GM21723 (cell line): ENCODE data around the gene EPS15.
A peak's percentile ranks its signal among the peaks of the same experiment; 100 is the strongest.
"Not testable (repeated sequence)": the region's sequence is repeated elsewhere in the genome, so short reads cannot be mapped to it uniquely, and the experiment has no call there.

Experiments
- ATAC-seq: cut with Tn5 transposase; IDR thresholded peaks from one replicate; pipeline ENCODE4 v1.9.1; 2021; ENCODE audit warnings: mild to moderate bottlenecking, moderate library complexity; ENCODE audit not compliant: unreplicated experiment

Gene EPS15

DNA sequence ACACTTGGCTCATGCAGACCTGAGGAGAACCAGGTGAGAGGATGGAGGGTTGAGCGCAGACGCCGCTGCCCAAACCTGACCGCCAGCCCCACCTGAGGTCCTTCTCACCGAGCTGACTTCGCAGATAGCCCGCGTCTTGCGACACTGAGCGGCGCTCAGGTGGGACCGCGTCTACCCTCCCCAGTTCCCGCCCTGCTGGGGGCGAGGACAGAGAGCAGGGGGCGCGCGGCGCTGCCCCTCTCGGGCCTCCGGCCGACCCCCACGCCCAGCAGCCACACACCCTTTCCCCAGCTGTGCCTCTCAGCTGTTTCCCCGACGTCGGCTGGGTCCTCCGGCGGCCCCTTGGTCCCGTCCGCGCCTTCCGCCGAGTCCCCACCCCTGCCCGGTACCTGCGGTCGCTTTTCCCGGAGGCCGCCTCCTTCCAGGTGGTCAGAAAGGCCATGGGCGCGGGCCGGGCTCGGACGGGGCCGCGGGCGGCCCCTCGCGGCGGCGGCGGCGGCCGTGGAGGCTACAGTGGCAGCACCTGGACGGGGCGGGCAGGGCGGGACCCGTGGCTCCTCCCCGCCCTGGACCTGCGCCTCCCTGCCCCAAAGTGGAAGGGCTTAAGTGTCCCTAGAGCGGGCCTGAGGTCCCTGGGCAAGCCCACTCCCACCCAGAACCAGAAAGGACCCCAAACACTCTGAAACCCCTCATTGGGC, 174.3 kb downstream of the EPS15 start:
- no peak for ATAC-seq

DNA sequence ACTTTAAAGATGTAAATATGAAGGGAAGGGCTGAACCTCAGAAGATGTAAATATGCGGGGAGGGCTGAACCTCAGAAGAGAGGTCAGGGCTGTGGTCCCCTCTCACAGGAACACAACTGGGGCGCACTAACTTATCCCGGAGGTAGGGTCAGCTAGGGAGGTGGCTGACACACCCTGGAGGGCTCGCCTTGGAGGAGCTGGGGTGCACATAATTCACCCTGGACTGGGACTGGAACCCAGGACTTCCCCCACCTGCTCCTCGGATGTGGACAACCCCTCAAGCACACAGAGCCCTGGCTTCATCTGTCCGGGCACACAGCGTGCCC, 174.8 kb downstream of the EPS15 start:
- ATAC-seq, result no peak

DNA sequence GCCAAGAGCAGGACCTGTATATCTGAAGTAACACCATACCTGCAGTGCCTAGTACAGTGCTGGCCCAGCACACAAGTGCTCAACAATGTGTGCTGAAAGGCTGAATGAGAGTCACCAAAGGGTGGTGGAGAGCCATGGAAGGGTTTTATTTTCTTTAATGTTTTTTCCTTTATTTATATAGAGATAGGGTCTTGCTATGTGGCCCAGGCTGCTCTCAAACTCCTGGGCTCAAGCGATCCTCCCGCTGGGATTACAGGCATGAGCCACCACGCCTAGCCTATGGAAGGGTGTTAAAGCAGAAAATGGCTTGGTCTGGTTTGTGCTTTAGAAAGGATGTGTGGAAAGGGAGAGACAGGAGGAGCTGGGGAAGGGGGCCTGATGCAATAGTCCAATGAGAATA, 175.4 kb downstream of the EPS15 start:
- ATAC-seq, result no peak

DNA sequence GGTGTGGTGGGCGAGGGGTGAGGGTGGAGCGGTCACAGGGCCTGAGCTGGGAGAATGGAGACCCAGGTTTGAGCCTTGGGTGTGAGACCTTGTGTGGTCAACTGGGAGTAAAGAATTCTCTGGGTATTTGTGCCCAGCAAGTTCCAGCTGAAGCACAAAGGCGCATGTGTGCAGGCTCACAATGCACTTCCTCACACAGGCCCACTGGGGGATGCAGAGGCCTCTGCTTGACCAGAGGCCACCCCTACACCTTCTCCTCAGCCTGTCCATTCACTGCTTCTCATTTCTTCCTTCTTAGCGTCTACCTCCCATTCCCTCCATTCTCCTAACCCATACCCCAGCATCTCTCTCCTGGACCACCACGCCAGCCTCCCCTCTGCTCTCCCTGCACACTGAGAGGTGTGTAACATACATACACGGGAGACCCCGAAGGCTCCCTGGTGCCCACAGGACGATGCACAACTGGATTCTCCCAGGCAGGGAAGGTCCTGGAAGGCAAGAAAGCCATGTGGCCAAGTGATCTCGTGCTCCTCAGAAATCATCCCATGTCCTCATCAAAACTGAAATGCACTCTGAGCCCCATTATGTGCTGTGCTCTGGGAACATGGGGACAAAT, 176.4 kb downstream of the EPS15 start:
- no peak for ATAC-seq

DNA sequence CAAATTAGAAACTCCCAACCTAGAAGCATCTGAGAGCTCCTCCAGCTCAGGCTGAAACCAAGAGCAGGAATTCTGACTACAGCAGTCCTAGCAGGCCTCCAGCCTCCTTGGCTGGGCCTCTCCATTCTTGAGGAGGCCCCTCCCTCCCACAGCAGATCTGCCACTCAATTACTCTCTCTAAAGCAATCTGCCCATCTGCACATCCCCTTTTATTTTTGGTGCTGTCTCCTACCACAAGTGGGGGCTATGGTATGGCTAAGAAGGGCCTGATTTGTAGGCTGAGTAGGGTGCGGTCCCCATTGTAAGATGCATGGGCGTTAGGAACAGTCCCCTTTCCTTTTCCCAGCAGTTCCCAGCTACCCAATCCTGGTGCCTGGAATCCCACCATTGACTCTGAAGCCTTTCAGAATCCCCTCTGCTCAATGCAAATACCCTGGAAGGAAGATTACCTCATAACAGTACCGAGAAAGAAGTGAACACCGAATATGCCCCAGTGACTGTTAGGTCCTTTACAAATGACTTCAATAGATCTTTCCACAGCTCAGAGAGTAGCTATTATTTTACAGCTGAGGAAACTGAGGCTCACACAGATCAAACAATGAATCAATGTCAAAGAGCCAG, 177.1 kb downstream of the EPS15 start:
- ATAC-seq, result peak; percentile 74

DNA sequence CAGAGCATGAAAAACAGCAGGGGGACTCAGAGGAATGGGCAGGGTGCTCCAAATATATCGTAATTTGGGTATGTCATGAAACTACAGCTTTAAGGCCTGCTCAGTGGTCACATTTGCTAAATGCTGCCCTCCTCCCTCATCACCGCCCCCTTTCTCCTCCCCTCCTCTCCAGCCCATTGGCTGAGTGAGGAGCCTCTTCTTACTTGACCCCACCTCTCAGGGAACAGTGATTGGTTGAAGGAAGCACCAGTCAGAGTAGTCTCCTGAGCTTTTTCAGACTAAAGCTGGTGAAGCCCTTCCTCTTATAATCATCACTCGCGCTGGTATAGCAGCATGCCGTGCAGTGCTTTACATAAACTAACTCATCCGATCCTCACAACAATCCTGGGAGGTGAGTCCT, 178.7 kb downstream of the EPS15 start:
- ATAC-seq, result no peak

DNA sequence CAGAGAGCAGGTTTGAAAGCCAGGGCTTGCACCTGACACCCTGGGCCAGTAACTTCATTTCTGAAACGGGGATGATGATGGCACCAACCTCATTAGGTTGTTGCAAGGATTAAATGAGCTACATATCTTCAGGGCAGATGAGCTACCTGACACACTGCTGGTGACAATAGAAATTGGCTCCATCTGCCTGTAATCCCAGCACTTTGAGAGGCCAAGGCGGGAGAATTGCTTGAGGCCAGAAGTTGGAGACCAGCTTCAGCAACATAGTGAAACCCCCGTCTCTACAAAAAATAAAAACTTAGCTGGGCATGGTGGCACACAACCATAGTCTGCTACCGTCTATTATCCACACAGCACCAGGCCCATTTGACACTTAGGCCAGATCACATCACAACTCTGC, 182.4 kb downstream of the EPS15 start:
- no peak for ATAC-seq

DNA sequence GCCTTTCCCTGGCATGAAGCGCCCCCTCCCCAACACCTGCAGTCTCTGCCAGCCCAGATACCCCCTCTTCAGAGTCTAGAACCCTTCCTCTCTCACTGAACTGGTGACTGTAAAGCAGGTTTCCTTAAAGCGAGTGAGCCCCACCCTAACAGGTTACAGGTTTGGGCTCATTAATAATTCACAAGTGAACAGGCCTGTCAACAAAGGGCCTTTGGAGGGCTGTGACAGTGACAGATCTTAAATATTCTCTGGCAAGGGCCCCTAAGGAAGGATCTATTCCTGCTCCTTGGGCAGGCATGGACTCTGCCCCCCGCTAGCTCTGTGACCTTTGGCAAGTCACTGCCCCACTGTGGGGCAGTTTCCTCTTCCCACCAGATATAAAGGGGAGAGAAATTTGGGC, 183.1 kb downstream of the EPS15 start:
- no peak for ATAC-seq

DNA sequence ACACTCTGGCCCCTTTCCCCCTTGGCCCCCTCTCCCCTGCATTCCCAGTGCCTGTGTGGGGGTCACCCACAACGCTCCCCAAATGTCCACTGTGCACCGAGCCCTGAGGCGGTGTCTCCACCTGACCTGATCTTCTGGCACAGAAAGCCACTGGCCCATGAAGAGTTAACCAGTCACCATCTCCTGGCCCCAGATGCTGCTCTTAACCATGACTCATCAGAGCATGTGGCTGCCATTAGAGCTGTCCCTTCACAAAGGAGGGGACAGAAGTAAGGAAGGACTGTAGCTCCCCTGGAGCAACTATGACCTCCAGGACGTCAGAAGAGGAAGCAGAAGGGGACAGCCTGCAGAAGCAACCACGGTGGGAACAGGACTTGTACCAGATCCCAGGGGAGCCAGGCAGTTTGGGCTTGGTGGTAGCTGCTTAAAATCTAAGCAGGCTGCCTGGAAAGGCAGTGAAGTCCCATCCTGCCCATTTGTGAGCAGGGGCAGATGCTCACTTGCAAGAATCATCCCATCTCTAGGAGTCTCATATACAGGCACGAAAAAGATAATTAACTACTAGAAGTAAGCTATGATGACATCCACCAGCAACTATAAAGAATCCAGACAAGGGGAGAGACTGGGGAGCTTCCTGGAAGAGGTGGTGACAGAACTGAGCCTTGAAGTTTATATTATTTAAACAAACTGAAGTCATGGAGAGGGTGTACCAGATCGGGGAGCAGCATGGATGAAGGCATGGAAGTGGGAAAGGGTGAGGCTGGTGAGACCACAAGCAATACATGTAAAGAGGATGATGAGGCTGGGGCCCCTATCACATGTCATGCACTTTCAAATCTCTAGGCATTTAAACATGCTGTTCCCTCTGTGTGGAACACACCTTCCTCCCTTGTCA, 187.6 kb downstream of the EPS15 start:
- ATAC-seq, result peak; percentile 57

DNA sequence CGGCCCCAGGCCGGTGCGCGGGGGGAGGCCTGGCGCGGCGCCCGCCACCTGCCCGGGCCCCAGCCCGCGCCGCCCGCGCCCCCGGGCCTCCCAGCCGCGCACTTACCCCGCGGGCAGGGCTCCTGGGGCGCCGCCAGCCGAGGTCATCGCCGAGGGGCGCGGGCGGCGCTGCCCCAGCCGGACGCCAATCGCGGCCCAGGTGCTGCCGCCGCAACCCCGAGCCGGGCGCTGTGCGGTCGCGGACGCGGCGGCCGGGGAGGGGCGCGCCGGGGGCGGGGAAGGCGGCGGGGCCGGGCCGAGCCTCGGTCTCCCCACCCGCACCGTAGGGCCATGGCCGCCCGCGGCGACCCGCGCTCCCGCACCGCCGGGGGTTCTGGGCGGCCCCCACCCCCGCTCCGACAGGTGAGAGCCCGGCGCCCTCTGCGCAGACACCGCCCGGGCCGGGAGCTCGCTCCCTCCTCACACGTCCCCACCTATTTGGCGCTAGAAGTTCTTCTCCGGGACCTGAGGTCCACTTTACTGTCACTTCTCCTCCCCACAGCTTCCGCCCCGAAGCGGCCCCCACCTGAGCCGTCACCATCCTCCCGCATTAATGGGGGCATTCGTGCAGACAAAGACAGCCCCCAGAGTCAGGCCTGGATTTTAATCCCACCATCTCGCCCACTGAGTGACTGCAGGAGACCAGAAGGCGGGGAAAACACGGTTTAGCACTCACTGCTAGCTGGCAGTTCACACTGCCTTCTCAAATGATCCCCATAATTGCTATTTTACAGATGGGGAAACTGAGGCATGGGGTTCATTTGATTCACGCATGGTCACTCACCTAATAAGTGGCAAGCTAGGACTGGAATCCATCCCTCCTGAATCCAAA, 188.5 kb downstream of the EPS15 start, which contains the start of gene TTC39A:
Gene TTC39A, minus strand, starts transcription at position 232 of the 871 bp plus-strand sequence. Its CDS starts 85 bp downstream, at position 147.
- no peak for ATAC-seq

DNA sequence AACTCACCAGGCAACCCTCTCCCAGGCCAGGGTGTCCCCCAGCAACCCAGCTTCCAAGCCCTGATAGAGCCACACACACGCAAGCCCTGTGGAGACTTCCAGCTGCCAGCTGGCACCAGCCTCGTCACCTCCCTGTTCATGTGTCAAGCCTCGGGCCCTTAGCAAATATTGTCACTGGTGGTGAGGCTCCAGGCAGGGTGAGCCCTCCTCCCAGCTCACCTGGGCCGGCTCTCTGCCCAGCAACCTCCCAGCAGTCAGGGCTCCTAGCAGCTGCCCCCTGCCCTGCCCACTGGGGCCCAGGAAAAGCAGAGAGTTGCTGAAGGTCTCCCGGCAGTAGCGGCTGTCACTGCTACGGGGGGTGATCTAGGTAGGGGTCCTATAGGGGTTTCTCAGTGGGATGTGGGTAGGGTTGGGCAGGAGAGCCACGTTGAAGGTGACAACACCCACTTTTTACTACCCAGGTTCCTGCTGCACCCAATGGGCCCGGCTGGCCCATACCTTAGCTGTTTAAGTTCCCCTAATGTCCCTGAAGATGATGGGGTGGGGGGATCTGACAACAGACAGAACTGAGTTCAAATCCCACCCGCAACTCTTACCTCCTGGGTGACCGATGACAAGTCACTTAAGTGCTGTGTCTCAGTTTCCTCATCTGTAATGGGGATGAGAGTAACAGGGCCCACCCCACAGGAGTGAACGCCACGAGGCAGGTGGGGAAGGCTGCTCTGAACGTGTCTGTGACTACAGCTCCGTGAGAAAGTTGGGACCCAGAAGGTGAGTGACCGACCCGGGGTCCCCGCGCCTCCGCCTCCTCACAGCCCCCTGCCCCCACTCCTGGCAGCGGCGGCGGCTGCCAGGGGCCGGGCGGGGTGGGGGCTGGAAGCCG, 189.4 kb downstream of the EPS15 start:
- no peak for ATAC-seq

DNA sequence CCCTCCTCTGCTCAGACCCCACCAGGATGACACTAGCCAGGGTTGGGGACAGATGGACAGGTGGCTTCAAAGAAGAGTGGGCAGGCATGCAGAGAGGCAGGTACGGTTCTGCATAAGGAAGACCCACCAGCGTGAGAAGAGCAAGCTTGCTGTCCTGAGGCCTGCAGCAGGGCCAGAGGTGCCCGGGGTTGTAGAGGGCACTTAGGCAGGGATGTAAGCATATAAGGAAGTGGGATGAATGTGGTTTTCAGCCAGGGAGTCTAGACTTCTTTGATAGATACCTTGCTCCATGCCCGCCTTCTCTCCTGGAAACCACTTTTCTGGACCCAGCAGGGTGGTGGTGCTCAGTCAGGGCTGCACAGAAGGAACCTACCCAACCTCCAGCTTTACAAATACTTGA, 190.1 kb downstream of the EPS15 start:
- ATAC-seq, result no peak

DNA sequence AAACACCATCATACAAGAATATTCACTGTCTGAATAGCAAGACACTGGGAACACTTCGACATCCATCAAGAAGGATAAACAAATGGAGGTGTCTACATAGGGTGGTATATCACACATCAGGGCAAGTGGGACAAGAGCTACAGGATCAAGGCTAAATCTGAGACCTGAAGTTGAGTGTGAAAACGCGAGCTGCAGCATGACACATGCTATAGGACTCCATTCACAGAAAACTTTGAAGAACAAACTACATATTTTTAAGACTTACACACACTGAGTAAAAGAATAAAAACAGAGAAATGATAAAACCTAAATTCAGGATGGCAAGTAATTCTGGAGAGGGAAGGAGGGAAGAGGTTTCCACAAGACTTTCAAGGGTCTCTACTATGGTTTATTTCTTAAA, 190.8 kb downstream of the EPS15 start:
- ATAC-seq, result no peak

DNA sequence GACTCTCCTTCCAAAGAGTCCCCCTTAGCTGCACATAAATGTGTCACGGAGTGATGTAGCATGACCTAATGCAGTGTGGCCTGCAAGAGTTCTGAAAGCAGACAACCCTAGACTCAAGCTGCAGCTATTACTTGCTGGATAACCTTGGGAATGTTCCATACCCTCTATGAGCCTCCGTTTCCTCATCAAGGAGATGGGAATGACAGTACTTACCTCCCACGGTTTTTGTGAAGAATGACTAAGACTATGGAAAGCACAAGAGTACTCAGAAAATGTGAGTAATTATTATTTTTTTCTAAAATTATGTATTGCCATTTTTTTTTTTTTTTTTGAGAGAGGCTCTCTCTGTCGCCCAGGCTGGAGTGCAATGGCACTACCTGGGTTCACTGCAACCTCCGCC, 191.7 kb downstream of the EPS15 start:
- no peak for ATAC-seq

DNA sequence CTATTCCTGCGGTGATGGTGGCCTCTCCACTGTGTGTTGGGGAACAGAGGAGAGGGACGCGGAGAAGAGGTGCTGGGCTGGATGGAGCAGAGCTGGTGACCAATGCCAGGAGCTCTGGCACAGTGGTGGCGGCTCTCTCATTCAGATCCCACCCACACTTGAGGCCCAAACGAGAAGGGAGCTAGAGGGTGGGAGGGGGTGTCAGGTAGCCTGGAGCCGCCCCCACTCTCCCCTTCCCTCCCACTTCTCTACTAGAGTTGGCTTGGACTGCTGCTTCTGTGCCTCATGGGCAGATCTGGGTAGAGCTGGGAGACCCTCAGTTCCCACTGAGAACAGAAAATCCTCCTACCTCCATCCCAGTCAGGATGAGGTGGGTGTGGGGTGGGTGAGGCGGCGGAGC, 192.2 kb downstream of the EPS15 start:
- ATAC-seq, result no peak

DNA sequence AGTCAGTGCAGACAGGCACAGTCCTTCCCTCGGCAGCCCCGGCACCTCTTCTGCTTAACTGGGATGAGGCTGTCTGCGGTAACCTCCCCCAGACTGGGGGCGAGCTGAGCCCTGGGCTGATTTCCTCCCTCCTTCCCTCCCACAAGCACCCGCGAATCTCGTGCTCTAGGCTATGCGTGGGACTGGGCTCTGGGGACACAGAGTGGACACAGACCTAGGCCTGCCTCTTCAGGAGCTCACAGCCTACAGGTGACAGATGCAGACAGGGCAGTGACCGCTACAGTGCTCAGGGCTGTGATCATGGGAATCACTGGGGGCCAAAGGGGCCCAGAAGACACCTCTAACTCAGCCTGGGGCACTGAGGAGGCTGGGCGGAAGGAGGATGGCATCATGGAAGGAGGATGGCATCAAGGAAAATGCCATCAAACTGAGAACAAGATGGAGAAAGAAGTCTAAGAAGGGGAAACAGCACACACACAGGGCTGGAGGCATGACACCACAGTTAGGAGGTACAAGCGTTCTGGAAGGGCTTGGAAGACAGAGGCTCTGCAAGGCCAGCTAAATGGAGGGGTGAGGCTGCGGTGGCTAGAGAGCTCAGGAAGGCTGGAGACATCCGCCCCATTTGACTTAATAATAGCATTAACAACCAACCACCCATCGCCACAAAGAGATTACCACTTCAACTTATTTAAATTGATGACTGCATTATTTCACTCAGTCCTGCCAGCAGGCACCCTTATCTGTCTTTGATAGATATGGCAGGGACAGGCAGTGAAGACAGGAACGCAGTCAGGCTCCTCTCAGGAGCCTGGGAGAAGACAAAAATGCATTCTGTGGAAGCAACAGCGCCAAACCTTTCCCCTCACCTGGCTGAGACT, 192.9 kb downstream of the EPS15 start:
- ATAC-seq, result no peak

DNA sequence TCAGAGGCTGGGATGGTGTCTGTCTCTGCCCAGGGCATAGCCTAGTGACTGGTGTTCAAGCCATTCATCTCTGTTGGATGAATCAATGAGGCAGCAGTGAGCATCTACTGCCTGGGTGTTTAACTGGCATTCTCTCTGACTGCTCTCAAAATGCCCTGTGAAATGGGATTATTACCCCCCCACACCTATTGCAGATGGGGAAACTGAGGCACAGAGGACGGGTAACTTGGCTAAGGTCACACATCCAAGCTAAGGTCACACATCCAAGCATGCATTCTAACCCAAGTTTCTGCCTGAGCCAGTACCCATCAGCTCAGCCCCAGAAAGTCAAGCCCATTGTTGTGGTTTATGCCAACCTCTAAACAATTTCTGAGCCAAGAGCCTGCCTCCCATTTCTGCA, 193.7 kb downstream of the EPS15 start:
- no peak for ATAC-seq

DNA sequence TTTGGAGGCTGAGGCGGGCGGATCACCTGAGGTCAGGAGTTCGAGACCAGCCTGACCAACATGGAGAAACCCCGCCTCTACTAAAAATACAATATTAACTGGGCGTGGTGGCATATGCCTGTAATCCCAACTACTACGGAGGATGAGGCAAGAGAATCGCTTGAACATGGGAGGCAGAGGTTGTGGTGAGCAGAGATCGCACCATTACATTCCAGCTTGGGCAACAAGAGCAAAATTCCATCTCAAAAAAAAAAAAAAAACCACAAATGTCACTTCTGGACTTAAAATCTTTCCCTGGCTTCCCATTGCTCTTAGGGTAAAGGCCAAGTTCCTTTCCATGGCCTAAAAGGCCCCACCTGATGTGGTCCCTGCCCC, 194.1 kb downstream of the EPS15 start:
- ATAC-seq, result not testable (repeated sequence)
